ENCODE measurements around the gene SPIN2A.
A peak's percentile ranks its signal among the peaks of the same experiment; 100 is the strongest.
"Not testable (repeated sequence)": the region's sequence is repeated elsewhere in the genome, so short reads cannot be mapped to it uniquely, and the experiment has no call there.

SPIN2A gene

DNA sequence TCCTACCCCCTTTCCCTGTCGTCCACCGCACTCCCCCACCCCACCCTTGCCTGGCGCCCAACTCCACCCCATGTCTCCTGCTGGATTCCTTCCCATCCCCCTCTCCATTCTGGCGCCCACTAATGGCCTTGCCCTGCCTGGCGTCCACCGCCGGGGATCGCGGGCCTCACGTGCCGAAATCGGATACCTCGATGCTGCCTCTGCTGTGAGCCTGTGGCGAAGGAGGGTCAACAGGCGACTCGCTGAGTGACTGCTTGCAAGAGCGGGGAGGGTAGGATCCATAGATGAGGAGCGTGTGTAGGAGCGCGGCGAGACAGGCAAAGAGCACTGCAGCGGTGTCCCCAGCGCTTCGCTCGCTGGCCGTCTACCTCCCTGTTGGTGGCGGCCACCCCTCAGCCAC is at the start of gene SPIN2A:
Gene SPIN2A, minus strand, starts transcription at position 325 of the 400 bp plus-strand sequence. CDS start 800 bp downstream, outside the sequence.
- not testable (repeated sequence) for DNase-seq

DNA sequence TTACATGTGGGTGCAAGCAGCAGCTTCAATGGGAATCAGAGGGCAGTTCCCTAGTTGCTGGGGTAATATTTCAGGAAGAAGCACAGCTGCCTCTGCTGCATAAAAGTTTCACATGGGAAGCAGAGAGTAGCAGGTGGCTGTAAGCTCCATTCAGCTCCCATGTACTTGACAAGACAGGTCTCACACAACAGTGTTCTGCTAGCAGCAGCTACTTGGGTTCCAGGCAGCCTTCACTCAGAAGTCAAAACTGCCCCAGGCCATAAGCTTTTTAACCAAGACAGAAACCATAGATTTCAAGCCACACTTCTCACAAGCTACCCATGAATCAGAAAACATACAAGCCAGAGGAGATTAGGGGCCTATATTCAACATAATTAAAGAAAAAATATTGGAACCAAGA is 41.4 kb upstream of the SPIN2A start:
- DNase-seq, result no peak

DNA sequence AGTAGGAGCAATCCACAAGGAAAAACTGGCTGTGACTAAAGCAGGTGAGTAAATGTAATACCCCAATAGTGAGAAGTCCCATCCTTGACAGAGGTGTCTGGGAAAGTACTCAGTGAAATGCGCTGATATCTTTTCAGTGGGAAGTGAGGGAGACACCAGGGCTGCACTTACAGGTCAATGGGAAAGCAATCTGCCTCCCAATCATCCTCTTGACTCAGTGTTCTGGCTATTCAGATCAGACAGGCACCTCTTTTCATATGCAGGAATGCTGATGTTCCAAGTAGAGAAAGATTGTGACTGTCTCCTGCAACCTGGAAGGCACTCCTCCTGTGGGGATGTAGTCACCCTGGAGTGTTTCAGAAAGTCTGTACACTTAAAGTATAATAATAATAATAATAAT is 39.9 kb upstream of the SPIN2A start:
- DNase-seq, result no peak

DNA sequence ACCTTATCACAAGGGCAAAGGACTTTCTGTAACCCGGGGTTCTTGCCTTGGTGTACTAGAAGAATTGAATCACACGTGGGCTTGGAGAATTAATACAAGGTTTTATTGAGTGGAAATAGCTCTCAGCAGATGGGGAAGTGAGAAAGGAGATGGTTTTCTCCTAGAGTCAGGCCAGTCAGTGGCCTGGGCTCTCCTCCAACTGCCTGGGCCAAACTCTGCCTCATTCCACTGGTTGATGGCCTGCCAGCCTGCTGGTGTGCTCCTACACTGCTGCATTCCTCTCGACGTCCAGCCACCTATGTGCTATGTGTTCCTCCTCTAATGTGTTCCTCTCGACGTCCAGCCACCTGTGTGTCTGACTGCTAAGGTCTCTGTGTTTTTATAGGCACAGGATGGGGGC is 35.3 kb upstream of the SPIN2A start:
- DNase-seq, result no peak

DNA sequence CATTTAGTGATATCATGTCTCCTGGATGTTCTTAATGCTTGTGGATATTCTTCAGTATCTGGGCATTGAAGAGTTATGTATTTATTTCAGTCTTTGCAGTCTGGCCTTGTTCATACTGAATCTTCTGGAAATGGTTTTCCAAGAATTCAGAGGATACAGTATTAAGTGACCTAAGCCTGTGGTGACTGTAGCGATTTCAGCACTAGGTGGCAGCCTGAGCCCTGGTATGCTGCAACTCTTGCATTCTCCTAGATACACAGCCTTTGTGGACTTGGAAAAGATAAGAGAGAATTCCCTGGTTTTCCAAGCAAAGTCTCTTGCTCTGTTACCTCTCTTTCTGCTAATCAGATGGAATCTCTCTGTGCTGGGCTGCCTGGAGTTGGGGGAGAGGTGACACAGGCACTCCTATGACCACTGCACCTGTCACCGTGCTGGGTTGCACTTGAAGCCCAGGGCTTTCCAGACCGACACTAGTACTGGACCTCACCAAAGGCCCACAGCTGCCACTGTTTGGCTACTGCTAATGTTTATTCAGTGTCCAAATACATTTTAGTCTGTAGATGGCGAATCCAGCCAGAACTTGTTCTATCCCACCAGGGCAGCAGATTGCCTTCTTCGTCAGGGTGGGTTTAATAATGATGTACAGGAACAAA is 19.3 kb upstream of the SPIN2A start:
- DNase-seq, result peak; percentile 13

DNA sequence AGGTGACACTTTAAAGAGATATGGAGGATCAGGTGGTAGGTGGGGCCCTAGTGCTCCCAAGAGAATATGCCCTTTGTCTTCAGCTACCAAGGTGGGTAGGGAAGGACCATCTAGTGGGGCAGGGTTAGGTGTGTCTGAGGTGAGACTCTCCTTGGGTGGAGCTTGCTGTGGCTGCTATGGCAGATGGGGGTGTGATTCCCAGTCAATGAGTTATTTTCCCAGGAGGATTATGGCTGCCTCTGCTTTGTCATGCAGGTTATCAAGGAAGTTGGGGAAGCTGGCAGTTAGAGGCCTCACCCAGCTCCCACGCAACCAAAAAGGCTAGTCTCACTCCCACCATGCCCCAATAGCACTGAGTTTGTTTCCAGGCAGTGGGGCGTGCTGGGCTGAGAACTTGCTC is 18.0 kb upstream of the SPIN2A start:
- peak; percentile 3 for DNase-seq

DNA sequence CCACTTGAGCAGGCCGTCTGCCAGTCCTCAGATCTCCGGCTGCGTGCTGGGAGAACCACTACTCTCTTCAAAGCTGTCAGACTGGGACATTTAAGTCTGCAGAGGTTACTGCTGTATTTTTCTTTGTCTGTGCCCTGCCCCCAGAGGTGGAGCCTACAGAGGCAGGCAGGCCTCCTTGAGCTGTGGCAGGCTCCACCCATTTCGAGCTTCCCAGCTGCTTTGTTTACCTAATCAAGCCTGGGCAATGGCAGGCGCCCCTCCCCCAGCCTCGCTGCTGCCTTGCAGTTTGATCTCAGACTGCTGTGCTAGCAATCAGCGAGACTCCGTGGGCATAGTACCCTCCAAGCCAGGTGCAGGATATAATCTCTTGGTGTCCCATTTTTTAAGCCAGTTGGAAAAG is 15.0 kb upstream of the SPIN2A start:
- DNase-seq, result not testable (repeated sequence)

DNA sequence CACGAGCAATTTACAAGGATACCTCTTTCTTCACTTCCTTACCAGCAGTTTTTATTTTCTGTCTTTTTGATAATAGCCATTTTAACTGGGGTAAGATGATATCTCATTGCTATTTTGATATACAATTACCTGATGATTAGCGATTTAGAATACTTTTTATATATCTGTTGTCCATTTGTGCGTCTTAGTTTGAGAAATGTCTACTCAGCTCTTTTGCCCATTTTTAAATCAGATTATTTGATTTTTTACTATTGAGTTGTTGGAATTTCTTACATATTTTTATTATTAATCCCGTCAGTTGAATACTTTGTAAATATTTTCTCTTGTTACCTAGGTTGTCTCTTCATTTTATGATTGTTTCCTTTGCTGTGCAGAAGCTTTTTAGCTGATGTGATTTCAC is 1.5 kb upstream of the SPIN2A start:
- no peak for DNase-seq

DNA sequence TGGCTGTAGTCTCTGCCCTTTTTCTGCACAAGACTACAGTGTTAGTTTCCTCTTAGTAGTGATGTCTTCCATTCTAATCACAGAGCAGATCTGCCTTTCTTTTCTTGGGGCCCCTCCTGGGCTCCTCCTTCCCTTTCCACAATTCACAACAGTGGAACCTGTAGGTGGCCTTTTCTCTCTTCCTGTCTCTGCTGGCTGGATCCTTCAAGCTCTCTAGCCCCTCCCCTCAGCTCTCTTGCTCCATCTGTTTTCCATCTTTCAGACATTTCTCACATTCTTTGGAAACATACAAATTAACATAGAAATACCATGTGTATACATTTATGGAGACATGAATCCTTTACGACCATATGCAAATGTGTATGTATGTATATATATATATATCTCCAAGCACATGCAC is 304 bp upstream of the SPIN2A start:
- no peak for DNase-seq

DNA sequence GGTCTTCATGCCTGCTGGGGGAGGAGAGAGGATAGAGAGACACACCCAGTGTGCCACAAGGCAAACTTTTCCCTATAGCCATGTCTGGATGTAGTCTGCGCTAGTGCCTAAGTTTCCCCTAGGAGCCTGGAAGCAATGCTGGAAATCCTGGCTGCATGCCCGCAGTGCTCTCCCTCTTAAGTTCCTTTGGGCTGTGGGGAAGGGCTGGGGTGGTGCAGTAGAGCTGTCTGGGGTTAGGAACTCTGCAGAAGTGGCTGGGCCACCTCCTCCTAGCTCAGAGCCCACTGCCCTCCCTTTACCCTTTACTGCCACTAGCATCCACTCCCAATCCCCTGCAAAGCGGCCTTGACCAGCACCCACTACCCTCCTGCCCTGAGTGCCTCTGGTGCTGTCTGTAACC is 608 bp downstream of the SPIN2A start:
- not testable (repeated sequence) for DNase-seq

DNA sequence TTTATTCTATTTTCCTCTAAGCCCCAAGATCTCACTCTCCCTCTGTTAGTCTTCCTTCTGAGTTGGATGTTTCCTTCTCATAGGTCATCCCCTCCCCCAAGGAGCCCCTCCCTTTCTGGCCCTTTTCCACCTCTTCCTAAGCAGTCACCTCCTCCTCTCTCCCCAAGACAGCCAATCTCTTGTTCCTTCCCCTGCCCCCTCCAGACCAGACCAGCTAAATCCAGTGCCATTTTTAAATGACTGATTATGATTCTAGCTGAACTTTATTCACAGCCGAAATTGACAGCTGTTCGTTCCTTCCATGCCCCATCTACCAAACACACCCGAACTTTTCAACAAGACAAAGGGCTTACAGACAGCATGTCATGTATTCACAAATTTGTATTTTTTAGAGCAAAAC is 1.9 kb downstream of the SPIN2A start:
- no peak for DNase-seq

DNA sequence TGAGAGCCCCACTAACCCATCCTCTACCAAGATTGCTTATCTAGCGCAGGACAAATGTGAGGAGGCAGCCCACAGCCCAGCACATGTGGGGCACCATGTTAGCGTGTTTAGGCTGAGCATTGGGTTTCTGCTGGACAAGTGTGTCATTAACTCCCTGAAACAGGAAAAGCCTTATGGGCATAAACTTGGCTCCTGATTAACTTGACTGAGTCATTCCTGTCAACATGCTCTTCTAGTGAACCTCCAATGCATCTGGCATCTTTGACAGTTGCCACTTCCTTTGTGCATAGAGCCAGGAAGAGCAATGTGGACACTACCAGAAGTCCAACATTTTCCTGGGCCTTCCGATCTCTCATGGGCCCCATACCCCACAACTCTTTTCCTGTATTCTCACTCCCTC is 2.5 kb downstream of the SPIN2A start:
- DNase-seq, result no peak

DNA sequence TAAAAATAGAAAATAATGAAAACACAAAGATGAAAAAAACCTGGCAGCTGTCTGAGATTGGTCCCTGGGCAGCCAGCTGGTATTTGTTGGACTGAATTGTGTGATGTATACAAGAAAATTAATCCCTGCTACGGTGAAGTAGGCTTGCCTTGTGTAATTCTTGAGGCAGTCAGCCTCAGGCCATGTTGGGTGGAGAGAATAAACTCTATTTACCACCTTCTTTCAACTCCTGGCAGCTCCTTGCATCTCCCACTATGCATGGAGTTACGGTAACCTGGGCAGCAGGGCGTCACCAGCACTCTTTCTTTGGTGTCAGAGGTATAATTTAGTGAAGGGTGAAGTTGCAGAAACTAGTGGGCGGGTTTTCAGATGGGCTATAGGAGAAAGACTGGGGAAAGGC is 3.5 kb downstream of the SPIN2A start:
- no peak for DNase-seq

DNA sequence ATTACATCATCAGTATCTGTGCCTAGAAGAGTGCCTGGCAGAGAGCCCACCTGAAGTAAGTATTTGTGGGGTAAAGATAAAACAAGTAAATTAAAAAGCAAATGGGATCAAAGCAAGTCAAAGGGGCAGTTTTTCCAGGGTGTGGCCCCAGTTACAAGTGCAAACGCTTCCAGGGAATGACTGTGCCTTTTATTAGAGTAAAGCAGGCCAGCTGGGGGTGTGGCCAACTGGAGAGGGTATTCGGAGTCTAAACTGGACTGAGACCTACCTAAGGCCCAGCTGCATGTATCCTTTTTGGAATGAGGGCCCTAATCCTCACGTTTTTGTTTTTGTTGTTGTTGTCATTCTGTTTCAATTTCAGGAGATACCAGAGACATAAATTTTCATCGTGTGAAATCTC is 3.9 kb downstream of the SPIN2A start:
- not testable (repeated sequence) for DNase-seq

DNA sequence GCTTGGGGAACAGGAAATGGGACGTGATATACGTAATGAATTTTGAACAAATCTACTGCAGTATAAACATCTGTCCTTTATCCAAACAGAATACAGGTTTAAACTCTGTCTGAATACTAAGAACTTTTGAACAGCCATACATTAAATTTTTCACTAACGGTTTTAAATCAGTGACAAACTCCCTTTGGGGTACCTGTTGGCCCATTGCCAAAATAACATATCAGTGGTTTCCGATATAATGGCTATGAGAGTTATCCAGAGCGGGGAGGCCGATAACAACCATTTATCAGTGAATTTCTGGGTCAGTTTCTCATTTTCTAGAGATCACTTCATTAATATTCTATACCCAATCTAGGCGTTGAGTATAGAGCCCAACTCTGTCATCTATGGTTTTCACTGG is 5.2 kb downstream of the SPIN2A start:
- DNase-seq, result no peak

DNA sequence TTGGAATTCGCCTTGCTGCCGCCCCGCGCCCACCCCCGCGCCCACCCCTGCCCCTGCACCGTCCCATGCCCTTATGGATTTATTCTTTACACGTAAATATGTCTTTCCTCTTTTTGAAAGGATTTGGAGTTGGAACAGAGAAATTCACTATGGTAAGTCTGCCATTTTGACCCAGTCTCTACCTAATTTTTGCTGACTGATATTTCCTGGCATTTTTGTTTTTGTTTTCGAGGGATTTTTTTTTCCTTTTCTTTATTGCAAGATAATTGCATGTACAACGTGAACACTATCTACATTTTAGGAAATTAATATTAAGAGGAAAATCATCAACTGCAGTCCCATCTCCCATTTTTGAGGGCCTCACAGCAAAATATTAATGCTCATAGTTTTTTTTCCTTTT is 15.4 kb downstream of the SPIN2A start:
- no peak for DNase-seq

DNA sequence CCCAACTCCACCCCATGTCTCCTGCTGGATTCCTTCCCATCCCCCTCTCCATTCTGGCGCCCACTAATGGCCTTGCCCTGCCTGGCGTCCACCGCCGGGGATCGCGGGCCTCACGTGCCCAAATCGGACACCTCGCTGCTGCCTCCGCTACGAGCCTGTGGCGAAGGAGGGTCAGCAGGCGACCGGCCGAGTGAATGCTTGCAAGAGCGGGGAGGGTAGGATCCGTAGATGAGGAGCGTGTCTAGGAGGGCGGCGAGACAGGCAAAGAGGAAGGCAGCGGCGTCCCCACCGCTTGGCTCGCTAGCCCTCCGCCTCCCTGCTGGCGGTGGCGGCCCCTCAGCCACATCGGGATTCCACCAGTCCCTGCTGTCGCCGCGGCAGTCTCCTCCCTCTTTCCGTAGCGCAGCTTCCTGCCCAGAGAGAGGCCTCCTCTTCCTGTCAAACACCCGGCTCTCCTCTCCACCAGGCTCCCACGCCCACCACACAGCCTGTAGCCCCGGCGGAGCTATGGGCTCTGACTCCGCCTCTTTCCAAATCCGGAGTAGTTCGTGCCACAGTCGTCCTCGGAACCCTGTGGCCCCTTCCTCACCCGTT is 15.9 kb downstream of the SPIN2A start, which contains the start of gene SPIN2B:
Gene SPIN2B, minus strand, starts transcription at position 387 of the 594 bp plus-strand sequence.
- peak; percentile 97 for DNase-seq

DNA sequence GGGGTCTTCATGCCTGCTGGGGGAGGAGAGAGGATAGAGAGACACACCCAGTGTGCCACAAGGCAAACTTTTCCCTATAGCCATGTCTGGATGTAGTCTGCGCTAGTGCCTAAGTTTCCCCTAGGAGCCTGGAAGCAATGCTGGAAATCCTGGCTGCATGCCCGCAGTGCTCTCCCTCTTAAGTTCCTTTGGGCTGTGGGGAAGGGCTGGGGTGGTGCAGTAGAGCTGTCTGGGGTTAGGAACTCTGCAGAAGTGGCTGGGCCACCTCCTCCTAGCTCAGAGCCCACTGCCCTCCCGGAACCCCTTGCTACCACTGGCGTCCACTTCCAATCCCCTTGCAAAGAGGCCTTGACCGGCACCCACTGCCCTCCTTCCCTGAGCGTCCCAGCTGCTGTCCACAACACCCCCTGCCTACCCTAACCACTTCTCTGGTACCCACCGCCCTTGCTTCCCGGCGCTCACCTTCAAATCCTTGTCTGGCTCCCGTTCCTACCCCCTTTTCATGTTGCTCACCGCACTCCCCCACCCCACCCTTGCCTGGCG is 16.5 kb downstream of the SPIN2A start:
- DNase-seq, result peak; percentile 50

DNA sequence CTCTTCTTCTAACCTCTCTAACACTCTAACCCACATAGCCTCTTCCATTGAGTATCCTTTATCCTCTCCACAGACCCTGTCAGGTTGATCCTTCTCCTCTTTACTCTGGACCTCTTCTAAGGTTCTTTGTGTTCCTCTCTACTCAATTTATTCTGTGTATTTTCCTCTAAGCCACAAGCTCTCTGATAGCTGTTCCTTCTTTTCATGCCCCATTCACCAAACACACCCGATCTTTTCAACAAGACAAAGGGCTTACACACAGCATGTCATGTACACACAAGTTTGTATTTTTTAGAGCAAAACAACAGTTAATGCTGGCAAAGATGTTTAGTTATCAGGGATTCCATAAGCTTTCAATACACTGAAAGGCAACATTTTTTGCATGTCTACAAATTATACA is 17.8 kb downstream of the SPIN2A start:
- DNase-seq, result no peak

DNA sequence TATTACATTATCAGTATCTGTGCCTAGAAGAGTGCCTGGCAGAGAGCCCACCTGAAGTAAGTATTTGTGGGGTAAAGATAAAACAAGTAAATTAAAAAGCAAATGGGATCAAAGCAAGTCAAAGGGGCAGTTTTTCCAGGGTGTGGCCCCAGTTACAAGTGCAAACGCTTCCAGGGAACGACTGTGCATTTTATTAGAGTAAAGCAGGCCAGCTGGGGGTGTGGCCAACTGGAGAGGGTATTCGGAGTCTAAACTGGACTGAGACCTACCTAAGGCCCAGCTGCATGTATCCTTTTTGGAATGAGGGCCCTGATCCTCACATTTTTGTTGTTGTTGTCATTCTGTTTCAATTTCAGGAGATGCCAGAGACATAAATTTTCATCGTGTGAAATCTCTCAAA is 19.6 kb downstream of the SPIN2A start:
- DNase-seq, result not testable (repeated sequence)

DNA sequence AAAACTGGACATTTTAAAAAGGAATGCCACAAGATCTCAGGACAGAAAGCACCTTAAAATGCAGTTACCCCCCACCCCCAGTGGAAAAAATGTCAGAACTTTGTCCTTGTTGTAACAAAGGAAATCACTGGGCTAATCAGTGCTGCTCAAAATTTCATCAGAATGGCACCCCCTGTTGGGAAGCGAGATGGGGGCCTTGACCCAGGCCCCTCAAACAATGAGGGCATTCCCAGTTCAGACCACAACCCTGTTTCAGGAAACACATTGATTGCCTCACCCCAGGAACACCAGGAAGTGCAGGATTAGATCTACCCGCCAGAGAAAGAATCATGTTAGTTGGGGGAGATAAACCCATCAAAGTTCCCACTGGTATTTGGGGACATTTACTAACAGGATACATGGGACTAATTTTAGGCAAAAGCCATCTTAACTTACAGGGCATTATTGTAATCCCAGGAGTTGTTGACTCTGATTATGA is 32.2 kb downstream of the SPIN2A start:
- DNase-seq, result peak; percentile 3

DNA sequence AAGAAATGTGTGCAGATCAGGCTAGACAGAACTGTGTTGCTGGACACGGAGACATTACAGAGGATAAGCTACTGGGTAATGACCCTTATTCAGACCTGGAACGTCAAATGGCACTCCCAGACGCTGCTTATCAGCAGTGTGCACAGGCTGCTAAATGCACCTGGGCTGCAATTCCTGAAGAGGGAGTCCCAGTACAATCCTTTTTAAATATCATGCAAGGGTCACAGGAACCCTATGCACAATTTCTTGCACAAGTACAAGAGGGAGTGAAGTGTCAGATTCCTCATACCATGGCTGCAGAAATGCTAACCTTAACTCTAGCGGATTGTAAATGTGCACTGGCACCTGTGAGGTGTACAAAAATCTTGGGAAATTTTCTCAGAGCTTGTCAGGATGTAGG is 32.8 kb downstream of the SPIN2A start:
- no peak for DNase-seq

DNA sequence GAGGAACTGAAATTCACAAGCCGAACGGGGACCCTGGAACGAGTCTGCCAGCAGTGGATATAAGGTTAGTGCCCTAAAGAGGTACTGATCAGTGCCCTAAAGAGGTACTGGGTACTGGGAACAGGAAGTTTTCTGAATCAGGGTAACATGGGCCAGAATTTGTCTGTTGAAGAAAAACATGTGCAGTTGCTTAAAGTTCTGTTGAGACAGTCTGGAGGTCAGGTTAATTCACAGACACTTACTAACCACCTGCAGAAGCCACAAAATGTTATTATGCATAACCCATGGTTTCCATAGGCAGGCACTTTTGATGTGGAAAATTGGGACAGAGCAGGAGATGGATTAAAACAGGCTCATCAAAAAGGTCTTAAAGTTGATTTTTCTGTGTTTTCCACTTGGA is 33.7 kb downstream of the SPIN2A start:
- DNase-seq, result no peak

DNA sequence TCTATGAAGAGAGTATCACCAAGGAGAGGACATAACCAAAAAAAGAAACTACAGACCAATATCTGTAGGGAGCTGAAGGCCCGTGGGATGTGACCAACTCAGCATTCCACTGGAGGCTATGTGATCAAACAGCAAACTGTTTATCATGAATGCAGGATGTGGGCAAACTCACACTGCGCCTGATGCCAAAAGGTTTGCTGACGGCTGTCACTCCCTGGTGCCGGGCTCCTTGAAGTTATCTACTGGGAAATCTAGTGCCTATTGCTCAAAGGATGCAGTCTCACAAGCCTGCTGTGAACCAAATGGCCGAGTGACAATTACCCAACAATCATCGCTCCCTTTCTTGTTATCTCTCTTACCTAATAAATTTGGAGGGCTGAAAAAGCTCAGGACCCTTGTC is 34.3 kb downstream of the SPIN2A start:
- DNase-seq, result not testable (repeated sequence)
